A549 (cell line): Measurements from ENCODE around the gene PLEKHH3. TPM values are rescaled to one million over a fixed set of nuclear protein-coding genes. Genes with fewer than 3 reads are reported as not detected.

ENCODE experiments used
- ATAC-seq, 2 experiments: fragments of 200-7000 bp in 1 of 2; fragments of >200 bp in 1 of 2; cut with Nextera tagmentation in 1 of 2; cut with Tn5 transposase in 1 of 2; 3 replicates each; pipeline versions ENCODE4 v1.8.0 to v1.9.1; 2018 to 2020; ENCODE audit warnings: mild to moderate bottlenecking in 1 of 2, moderate library complexity in 1 of 2
- CTCF ChIA-PET: fragments of 300-600 bp; sonication (Branson Sonifier 250); formaldehyde crosslinking; extraction: SDS; loops from one replicate; lab custom pipeline; 2021; ENCODE audit warnings: antibody characterized with exemption, inconsistent platforms; lab: Yijun Ruan, JAX
- POLR2A ChIA-PET: fragments of 350-600 bp; formaldehyde crosslinking; extraction: SDS; loops from one replicate; lab custom pipeline; 2021; ENCODE audit warnings: antibody characterized with exemption, inconsistent platforms; lab: Yijun Ruan, JAX
- DNase-seq, 2 experiments: peaks; one replicate each; pipeline versions ENCODE4 v3.0.0 to v3.0.0-alpha.2; 2011 to 2016; ENCODE audit warnings: low read depth in 1 of 2, low spot score in 1 of 2
- FAIRE-seq: peaks from 2 replicates; lab custom pipeline; 2011; peaks lifted over from hg19 to GRCh38; lab: Jason Lieb, UNC
- H3K27ac ChIP-seq, 2 experiments: fragments of >200 bp; sonication (Bioruptor Twin); formaldehyde crosslinking; 3 replicates each; pipeline ENCODE4 v1.5.1; 2016 to 2017
- H3K4me1 ChIP-seq: fragments of >200 bp; sonication (Bioruptor Twin); formaldehyde crosslinking; 3 replicates; pipeline ENCODE4 v1.6.1; 2016
- H3K4me2 ChIP-seq: fragments of >200 bp; sonication (Bioruptor Twin); formaldehyde crosslinking; 3 replicates; pipeline ENCODE4 v1.6.1; 2016
- H3K4me3 ChIP-seq: fragments of >200 bp; sonication (Bioruptor Twin); formaldehyde crosslinking; 3 replicates; pipeline ENCODE4 v1.5.1; 2016
- H3K9me3 ChIP-seq: fragments of >200 bp; sonication (Bioruptor Twin); formaldehyde crosslinking; 3 replicates; pipeline ENCODE4 v1.6.1; 2016
- ATOH8 ChIP-seq: fragments of 250-450 bp; sonication (Bioruptor Pico); IDR thresholded peaks from 2 replicates; pipeline ENCODE4 v1.5.0; 2020; ENCODE audit warnings: low read depth, mild to moderate bottlenecking, moderate library complexity
- CBX8 ChIP-seq: fragments of 200-600 bp; sonication (generic); IDR thresholded peaks from 2 replicates; pipeline ENCODE4 v1.6.1; 2016
- CHD4 ChIP-seq: fragments of 200-600 bp; sonication (generic); IDR thresholded peaks from 2 replicates; pipeline ENCODE4 v1.6.1; 2016; ENCODE audit warnings: antibody characterized with exemption, mild to moderate bottlenecking, borderline replicate concordance
- EHF ChIP-seq: fragments of 250-450 bp; sonication (Bioruptor Pico); IDR thresholded peaks from 2 replicates; pipeline ENCODE4 v1.5.0; 2020; ENCODE audit warnings: mild to moderate bottlenecking
- FOSL2 ChIP-seq, 2 experiments: fragments of 450-650 bp in 1 of 2; fragments of >200 bp in 1 of 2; sonication (Bioruptor Twin) in 1 of 2; formaldehyde crosslinking; IDR thresholded peaks; 2 replicates each; pipeline versions ENCODE4 v1.5.0 to v1.6.1; 2016 to 2020; ENCODE audit warnings: mild to moderate bottlenecking in 1 of 2, moderate library complexity in 1 of 2
- FOXS1 ChIP-seq: fragments of 250-450 bp; sonication (Bioruptor Pico); IDR thresholded peaks from 2 replicates; pipeline ENCODE4 v1.5.0; 2020; ENCODE audit warnings: mild to moderate bottlenecking, moderate library complexity
- HDAC2 ChIP-seq: fragments of 200-600 bp; sonication (generic); IDR thresholded peaks from 2 replicates; pipeline ENCODE4 v1.6.1; 2016
- JUN ChIP-seq, 2 experiments: fragments of >200 bp; sonication (Bioruptor Twin); formaldehyde crosslinking; IDR thresholded peaks; 2 replicates in 1 of 2; 3 replicates in 1 of 2; pipeline ENCODE4 v1.6.1; 2016 to 2017
- KDM1A ChIP-seq: fragments of 200-600 bp; sonication (generic); IDR thresholded peaks from 2 replicates; pipeline ENCODE4 v1.6.1; 2016; ENCODE audit warnings: low read depth, mild to moderate bottlenecking
- MAX ChIP-seq: IDR thresholded peaks from 2 replicates; pipeline ENCODE4 v1.6.1; 2012
- NPAS2 ChIP-seq: fragments of 250-450 bp; sonication (Bioruptor Pico); IDR thresholded peaks from 2 replicates; pipeline ENCODE4 v1.8.0; 2022; ENCODE audit warnings: mild to moderate bottlenecking, moderate library complexity, borderline replicate concordance
- POLR2A ChIP-seq: IDR thresholded peaks from 2 replicates; pipeline ENCODE4 v1.6.1; 2012; ENCODE audit warnings: mild to moderate bottlenecking, low read length
- REST ChIP-seq: fragments of 200-600 bp; sonication (generic); IDR thresholded peaks from 2 replicates; pipeline ENCODE4 v1.6.1; 2016; ENCODE audit warnings: antibody characterized with exemption, mild to moderate bottlenecking, moderate library complexity
- RFX5 ChIP-seq: fragments of 450-650 bp; IDR thresholded peaks from 2 replicates; pipeline ENCODE4 v1.7.1; 2014; ENCODE audit warnings: antibody characterized with exemption, mild to moderate bottlenecking, moderate library complexity
- ZFP36 ChIP-seq: fragments of 450-650 bp; IDR thresholded peaks from 2 replicates; pipeline ENCODE4 v1.6.1; 2014; ENCODE audit warnings: borderline replicate concordance; ENCODE audit not compliant: partially characterized antibody
- WGBS: methylation state at CpG from one replicate; pipeline ENCODE4 v1.1.6; 2017; ENCODE audit errors: missing lambda C conversion rate; 5-methylcytosine and 5-hydroxymethylcytosine counted together
- polyA plus RNA-seq, 4 experiments: library from polyadenylated mRNA; depleted of rRNA in 3 of 4; stranded (reverse); fragments of >200 nt; fragmentation: RNase III in 1 of 4; extraction: RNeasy Plus Mini Kit Qiagen cat#74134 plus additional on column Dnase treatment in 1 of 4; gene quantifications; 2 replicates in 3 of 4; 3 replicates in 1 of 4; pipeline ENCODE4 v1.2.3, GENCODE V29; 2011 to 2017
- TF ChIP-seq, protein P1 (sequence below): fragments of >200 bp; sonication (Bioruptor Twin); formaldehyde crosslinking; IDR thresholded peaks from 2 replicates; pipeline ENCODE4 v1.6.1; 2016
- TF ChIP-seq, protein P2 (sequence below): fragments of 250-450 bp; sonication (Bioruptor Pico); IDR thresholded peaks from 2 replicates; pipeline ENCODE4 v1.5.0; 2021; ENCODE audit warnings: mild to moderate bottlenecking, moderate library complexity, borderline replicate concordance

PLEKHH3 gene
- polyA plus RNA-seq, 2 of the 4 experiments (the other 2 are of a cell fraction): 5.5 to 14.0 TPM

GRCh38 chr17:42684929-42685556 lies 8.2 kb upstream of the PLEKHH3 start:
- ChIA-PET POLR2A (no interaction called here), CTCF (interaction anchor here (1.2 to 4.4 kb wide), 4 partner anchors 10 to 106 kb away, joined by 3 to 44 read pairs (median 8); partner anchors contain the start of gene PSMC3IP)
- FAIRE-seq: no peak

More at GRCh38 chr17:42684929-42685556, 8.2 kb upstream of the PLEKHH3 start:
- H3K27ac ChIP-seq: no peak overlapping the region
- TF ChIP-seq REST (no peak), ZFP36 (no peak), MAX (no peak), POLR2A (no peak), NPAS2 (CRISPR knock-in tag) (no peak), ATOH8 (CRISPR knock-in tag) (no peak), KDM1A (no peak), HDAC2 (no peak), CHD4 (no peak), RFX5 (no peak), CBX8 (no peak), FOSL2 (IDR thresholded peaks at IDR 0.05) (no peak), FOSL2 (CRISPR knock-in tag; IDR thresholded peaks at IDR 0.05) (no peak), JUN (IDR thresholded peaks at IDR 0.05) (no peak), EHF (no peak), FOXS1 (CRISPR knock-in tag) (no peak)
- TF ChIP-seq, protein P1, sequence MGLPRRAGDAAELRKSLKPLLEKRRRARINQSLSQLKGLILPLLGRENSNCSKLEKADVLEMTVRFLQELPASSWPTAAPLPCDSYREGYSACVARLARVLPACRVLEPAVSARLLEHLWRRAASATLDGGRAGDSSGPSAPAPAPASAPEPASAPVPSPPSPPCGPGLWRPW: no peak
- TF ChIP-seq, protein P2, sequence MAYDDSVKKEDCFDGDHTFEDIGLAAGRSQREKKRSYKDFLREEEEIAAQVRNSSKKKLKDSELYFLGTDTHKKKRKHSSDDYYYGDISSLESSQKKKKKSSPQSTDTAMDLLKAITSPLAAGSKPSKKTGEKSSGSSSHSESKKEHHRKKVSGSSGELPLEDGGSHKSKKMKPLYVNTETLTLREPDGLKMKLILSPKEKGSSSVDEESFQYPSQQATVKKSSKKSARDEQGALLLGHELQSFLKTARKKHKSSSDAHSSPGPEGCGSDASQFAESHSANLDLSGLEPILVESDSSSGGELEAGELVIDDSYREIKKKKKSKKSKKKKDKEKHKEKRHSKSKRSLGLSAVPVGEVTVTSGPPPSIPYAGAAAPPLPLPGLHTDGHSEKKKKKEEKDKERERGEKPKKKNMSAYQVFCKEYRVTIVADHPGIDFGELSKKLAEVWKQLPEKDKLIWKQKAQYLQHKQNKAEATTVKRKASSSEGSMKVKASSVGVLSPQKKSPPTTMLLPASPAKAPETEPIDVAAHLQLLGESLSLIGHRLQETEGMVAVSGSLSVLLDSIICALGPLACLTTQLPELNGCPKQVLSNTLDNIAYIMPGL (CRISPR knock-in tag): no peak
- TF ChIP-seq, all 56 proteins: peak for 0
- ATAC-seq: no peak
- H3K4me3 ChIP-seq: no peak overlapping the region
- DNase-seq: no peak
- H3K9me3 ChIP-seq: no peaks in the 10 kb centered on the region
- peaks cover 13% of the 10 kb centered on the region for H3K4me1 ChIP-seq
- no peak overlapping the region for H3K4me2 ChIP-seq
- WGBS: 93% methylated on average over 50 of the region's 50 CpGs
